HG02973 (cell line): Measurements from ENCODE around the gene GLI3.

Experiments
- ATAC-seq: cut with Tn5 transposase; IDR thresholded peaks from one replicate; pipeline ENCODE4 v1.9.1; 2021; ENCODE audit warnings: moderate library complexity; ENCODE audit not compliant: unreplicated experiment

The GLI3 gene

DNA sequence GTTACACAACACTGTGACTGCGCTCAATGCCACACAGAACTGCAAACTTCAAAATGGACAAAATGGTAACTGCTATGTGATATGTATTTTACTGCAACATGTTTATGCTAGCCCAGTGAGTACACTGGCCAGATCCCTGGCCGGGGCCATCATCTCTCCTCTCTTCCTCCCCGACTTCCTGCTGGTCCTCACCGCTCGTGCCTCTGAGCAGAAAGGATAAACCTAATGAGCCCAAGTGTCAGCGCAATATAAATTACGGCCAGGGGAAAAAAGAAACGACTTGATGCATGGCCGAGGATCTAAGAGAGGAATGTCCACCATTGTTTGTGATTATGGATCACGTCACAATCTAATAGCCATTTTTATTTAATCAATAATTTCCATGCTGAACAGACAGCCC lies 225.2 kb downstream of the GLI3 start:
- no peak for ATAC-seq

DNA sequence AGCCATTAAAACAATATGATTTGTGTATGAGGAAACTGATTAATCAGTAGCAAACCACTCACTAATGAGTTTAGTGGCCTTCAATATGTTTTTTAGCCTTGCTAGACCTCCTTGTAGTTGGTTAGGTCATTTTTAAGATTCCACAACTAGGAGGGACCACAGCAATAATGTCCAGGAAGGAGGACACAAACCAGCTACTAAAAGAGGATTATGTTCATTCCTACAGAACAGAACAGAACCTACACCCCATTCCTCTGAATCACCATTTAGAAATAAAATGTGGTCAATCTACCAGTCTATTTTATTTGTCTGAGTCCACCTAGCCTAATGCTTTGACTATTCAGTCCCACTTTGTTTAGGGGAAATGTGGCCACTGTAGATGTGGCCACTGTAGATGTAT lies 226.3 kb downstream of the GLI3 start:
- ATAC-seq, result no peak

GRCh38 chr7:42006801-42007513 lies 230.1 kb downstream of the GLI3 start:
- no peak for ATAC-seq

- no peak for ATAC-seq
These were observed 234.4 kb downstream of the GLI3 start for GRCh38 chr7:42002654-42003053.

DNA sequence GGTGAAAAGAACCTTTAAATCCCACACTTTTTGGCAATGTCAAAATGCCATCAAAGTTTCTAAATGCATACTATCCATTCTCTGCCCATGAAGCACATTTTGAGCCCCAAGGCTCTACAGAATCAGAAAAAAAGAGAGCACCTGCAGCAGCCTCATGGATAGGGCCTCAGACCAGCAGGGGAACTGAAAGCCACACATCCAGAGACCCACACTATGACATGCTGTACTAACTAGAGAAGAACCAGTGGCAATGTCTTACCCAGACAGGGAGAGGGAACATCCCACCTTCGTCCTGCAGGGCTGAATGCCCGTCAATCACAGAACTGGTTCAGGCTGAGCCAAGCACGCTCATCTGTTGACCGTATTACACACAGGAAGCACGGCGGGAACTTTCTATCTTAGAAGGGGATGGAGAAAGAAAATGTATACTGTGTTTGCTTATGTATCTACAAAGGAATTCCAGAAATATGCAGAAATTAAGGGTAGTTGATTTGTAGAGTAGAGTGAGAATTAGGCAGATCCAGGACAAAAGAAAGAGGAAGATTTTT lies 237.2 kb downstream of the GLI3 start:
- ATAC-seq, result no peak

DNA sequence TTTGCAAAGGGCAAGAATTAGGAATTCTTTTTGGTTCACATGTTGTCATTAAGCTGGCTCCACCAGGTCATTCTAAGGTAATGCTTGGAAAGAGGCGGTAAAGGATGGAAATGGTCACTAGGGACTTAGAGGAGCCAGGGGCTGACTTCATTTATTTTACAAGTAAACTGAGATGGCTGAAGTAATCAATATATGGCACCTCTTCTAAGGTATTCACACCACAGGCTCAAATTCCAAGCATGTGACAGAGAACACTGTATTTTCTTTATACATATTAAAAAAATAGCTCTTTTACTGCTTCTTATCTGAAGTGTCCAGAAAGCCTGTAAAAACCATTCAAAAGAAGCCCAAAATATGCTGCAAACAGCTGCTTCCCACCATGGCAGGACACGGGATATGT lies 239.0 kb downstream of the GLI3 start:
- ATAC-seq, result no peak

- no peak for ATAC-seq
These were observed 239.9 kb downstream of the GLI3 start for GRCh38 chr7:41997151-41997550.

DNA sequence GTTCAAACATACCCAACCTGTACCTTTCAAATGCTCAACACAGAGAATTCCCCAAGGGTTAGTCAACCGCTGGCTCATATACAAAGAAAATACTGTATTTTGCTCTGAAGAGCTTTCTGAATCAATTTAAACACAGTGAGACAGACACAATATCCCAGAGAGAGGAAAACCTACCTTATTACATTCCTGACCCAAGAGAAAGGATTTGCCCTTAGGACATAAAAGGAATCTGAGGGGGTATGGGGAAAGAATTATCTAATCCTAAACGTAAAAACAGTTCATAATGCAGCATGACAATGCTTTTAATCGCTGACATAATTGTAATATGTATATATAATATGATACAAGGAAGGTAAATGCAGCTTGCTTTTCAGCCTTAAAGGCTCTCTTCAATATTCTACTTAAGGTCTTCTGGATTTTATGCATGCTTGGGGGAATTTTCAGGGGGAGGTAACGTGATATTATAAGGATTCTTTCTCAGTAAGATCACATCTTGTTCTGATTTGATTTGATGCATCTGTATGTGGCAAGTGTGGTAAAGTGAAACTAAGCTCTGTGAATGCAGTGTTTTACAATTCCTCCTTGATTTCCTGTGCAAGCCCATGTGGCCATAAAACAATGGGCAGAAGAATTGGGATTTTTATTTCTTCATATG lies 240.5 kb downstream of the GLI3 start:
- no peak for ATAC-seq

- no peak for ATAC-seq
These were observed 241.3 kb downstream of the GLI3 start for GRCh38 chr7:41995632-41996271.

GRCh38 chr7:41994746-41995110 lies 242.3 kb downstream of the GLI3 start:
- no peak for ATAC-seq

DNA sequence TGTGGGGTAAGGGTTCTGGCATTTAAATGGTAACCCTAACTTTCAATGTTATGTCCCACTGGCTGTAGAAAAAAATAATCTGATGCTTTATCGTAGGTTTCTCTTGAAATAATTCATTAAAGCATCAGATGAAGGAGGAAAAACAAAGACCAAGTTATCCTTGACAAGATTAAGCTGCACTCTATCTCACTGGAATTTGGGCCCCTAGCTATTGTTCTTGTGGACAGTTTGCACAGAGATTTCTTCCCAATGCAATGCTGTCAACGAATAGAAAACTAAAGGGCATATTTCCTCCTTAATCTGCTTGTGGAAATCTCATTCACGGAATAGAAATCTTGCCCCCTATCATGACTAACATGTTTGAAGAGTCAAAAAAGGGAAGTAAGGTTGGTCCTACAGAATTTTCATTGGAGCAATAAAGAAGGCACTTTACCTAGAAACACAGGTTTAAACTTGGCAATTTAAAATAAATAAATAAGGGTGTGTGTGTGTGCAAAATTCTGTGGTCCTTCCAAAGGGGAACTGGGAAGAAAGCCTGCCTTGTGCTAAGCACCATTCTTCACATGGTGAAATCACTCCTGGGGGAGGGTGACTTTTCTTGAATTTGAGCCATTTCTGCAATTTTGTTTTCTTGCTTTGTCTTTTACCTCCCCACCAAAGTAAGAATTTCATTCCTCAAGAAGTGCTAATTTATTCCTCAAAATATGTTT lies 242.8 kb downstream of the GLI3 start:
- no peak for ATAC-seq

DNA sequence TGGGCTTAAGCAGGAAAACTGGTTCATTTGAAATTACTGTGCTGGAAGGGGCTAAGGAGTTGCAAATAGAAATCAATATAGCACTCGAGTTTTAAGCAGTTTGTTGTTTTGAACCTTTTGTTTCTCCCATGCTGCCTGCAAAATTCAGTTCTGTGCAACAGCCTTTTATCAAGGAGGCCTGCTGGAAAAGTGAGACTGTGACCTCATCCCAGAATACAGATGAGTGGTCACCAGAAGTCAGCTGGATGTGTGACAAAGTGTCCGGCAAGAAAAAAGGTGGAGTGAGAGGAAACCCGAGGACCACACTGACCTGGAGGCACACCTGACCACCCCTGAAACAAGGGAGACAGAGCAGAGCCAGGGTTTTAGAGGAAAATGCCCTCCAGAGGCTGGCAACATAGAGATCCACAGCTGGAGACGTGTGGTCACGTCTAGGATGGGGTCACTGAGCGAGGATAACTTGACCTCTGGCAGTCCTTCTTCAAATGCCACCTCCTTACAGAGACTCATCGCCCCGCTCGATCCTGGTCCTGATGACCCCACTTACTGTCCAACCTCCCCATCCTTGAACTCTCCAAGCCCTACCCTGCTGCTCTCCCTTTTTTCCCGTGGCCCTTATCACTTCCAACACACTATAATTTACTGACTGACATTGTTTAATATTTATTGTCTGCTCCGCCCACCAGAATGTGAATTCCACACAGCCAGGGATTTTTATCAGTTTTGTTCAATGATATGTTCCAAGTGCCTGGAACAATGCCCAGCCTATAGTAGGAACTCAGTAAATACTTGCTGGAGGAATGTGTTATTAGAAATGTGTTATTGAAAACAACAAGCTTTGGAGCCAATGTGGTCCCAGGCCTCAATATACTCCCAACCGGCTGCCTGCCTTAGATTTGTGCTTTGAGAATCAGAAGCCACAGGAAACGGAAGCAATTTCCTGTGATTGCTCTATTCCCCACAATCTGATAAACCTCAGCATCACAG lies 243.8 kb downstream of the GLI3 start:
- no peak for ATAC-seq

GRCh38 chr7:41984888-41985287 lies 252.1 kb downstream of the GLI3 start:
- no peak for ATAC-seq

DNA sequence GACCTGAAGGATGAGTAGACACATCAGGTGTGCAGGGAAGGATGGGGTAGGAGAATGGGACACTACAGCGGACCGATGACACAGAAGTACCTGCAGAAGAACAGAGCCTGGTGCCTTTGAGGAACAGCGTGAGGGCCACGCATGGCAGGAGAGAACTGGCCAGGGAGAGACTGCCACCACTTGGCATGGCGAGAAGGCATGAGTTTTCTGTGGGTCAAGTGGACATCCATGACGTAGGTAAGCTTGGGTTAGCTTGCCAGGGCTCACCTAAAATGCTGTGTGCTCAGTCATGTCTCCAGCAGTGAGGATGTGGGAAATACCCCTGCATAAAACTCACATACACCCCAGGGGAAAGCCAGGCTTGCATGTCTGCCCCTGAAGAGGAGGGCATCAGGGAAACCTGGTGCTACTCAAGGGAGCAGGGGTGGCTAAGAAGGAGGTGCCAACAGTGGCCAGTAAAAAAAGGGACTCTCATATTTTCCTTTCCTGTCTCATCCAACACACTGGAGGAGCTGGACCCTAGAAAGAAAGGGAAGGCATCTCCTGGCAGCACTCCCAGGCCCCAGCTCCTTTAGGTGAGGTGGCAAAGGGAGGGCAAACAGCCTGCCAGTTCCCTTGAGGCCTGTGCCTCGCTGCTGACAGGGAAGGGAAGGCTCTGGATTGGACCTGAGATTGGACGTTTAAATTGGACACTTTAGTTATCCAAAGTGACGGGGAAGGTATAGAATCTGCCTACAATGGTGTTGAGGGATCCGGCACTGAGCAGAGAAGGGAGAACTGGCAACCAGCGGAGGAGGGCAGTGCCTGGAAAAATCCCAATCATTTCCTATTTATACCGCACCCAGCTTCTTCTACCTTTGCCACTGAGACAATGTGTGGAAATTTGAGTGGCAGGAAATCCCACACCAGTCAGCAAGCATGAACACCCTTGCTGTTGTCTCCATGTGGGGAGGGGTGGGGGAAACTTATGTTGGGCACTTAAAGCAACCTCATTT lies 255.7 kb downstream of the GLI3 start:
- no peak for ATAC-seq

- no peak for ATAC-seq
These were observed 257.1 kb downstream of the GLI3 start for GRCh38 chr7:41979834-41980307.

DNA sequence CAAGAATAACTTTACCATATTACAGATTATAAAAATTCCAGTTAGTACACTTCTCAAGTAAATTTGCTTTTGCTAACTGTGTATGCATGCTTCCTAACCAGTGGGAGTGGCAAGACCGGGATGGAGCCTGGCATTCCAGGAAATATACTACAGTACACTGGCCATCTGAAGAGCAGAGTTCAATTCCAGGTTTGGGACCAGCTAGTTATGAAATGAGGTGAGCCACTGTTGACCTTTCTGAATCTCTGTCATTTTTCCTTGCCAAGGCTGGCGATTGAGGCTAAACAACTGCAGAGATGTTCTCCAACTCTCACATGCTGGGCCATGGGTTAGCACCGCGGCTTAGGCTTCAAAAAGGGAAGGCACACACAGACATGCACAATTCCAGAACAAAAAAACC lies 258.2 kb downstream of the GLI3 start:
- ATAC-seq, result no peak

- ATAC-seq, result no peak
These were observed 259.3 kb downstream of the GLI3 start for GRCh38 chr7:41977661-41978060.

- no peak for ATAC-seq
These were observed 259.8 kb downstream of the GLI3 start for GRCh38 chr7:41977151-41977651.

- no peak for ATAC-seq
These were observed 260.6 kb downstream of the GLI3 start for GRCh38 chr7:41976411-41976810.
